GM04503 (cell line): ENCODE data around the gene CLEC16A.

Experiments used
- DNase-seq: peaks from one replicate; pipeline ENCODE4 v3.0.0-alpha.2; 2012; ENCODE audit warnings: low read depth

Gene CLEC16A

GRCh38 chr16:10992112-10992511 lies 47.7 kb downstream of the CLEC16A start:
- DNase-seq: no peak

DNA sequence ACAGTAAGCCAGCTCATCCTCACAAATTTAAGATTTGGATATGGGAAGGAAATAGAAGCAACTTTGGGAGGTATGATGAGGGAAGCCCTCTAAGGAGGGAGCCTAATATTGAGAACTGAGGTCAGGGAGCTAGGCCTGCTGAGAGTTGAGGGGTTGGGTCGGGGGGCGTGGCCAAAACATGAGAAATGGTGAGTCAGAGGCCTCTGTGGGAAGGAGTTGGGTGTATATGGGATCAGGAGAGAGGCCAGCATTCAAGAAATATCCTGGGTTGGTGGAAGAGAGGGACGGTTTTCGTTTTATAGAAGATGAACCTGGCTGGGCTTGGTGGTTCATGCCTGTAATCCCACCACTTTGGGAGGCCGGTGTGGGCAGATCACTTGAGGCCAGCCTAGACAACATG lies 48.4 kb downstream of the CLEC16A start:
- DNase-seq: no peak

GRCh38 chr16:10993649-10994048 lies 49.3 kb downstream of the CLEC16A start:
- no peak for DNase-seq

GRCh38 chr16:10994571-10994970 lies 50.2 kb downstream of the CLEC16A start:
- no peak for DNase-seq

DNA sequence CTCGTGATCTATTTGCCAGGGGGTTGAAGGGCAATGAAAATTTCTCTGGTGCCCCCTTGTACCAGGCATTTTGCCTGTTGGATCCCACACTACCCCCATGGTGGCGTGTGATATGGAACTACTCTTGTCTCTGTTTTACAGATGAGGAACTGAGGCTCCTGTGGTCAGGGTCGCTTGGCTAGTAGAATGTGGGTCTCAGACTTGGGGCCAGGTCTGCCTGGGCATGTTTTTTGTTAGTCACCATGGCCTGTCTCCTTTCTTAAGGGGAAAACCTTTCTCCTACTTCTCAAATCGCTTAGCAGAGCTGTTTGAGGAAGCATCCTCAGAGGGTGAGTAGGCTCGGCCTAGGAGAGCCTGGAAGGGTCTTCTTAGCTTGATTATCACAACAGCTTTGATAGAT lies 51.2 kb downstream of the CLEC16A start:
- DNase-seq: no peak

DNA sequence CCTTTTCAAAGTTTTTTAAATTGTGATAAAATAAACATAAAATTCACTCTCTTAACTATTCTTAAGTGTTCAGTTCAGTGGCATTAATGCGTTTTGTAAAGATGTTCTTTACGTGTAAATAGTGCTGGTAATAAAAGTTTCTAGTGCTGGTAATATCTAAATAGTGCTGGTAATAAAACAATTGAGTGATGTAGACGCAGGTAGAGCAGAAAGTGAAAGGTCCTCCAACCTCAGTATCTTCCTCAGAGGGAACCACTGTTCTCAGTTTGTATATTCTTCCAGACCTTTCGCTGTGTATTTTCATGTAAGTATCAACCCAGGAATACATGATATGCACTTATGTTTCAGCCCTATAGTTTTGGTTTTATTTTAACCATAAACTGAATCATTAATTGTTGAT lies 53.1 kb downstream of the CLEC16A start:
- no peak for DNase-seq

GRCh38 chr16:10999300-10999699 lies 54.9 kb downstream of the CLEC16A start:
- no peak for DNase-seq

- DNase-seq: no peak
Observed at GRCh38 chr16:11001611-11002010, 57.2 kb downstream of the CLEC16A start.

DNA sequence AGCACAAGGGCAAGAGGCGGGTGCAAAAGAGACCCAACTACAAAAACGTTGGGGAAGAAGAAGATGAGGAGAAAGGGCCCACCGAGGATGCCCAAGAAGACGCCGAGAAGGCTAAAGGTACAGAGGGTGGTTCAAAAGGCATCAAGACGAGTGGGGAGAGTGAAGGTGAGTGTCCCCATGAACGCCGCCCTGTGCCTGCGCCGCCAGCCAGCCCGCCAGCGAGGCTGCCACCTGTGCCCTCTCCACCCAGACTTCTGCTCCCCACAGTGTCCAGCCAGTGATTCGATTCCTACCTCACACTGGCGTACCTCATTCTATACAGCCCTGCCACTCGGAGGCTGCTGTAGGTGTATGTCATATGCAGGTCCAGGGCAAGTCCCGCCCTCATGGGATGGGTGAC lies 58.8 kb downstream of the CLEC16A start:
- no peak for DNase-seq

DNA sequence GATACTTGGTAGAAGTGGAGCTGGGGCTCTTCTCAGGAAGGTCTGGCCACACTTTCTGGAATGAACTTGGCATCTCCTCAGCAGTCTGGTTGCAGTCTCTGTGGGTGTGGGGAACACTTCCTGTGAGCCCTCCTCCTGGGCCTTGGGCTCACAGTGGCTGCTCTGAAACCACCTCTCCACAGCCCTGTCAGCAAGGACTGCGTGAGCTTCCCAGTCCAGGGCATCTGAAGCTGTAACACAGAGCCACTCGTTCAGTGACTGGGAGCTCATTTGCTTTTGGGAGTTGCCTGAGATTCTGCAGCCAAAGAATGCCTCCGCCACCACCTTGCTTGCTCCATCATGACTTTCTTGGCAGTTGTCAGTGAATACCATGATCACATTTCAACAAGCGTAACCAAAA lies 60.0 kb downstream of the CLEC16A start:
- no peak for DNase-seq

DNA sequence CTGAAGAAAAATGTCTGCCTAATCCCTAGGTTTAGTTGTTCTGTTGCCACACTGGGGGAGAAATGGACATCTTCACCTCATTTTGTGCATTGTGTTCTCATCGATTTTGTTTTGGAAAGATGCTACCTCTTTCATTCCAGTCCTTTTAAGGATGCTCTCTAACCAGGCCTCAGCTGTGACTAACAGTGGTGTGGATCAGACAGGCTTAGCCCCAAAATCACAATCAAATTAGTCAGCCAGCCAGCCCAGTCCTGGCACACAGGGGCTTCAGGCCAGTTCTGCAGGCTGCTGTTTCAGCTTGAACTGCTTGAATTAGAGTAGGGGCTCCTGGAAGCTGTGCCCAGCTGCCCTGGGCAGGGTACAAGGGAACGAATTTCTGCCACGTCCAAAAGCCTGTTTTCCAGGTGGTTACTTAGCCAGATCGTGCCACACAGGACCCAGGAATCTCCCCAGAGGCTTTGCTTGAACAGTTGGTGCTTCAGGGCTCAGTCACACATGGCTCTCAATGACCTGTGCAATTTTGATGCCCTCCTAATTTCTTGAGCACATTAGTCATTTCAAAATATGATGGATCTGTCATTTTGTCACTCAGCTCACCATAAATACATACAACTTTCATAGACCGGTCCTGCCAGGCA lies 60.7 kb downstream of the CLEC16A start:
- DNase-seq: no peak

- no peak for DNase-seq
Observed at GRCh38 chr16:11005611-11005975, 61.2 kb downstream of the CLEC16A start.

DNA sequence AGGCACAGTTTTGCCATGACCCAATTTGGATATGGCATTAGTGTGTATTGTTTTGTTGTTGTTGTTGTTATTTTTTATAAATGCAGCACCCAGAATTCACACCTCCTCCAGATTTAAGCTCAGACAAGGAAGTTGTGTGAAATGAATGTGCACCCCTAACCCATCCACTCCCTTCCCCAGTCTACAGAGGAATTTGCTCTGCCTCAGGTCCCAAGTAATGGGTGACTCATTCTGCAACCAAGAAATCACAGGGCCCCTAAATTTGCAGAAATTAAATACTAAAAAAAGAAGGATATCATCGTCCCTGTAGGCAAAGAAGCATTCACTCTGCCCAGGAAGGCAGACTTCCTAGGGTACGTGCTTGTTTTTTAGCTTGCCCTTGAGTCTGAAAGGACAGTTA lies 62.3 kb downstream of the CLEC16A start:
- no peak for DNase-seq

DNA sequence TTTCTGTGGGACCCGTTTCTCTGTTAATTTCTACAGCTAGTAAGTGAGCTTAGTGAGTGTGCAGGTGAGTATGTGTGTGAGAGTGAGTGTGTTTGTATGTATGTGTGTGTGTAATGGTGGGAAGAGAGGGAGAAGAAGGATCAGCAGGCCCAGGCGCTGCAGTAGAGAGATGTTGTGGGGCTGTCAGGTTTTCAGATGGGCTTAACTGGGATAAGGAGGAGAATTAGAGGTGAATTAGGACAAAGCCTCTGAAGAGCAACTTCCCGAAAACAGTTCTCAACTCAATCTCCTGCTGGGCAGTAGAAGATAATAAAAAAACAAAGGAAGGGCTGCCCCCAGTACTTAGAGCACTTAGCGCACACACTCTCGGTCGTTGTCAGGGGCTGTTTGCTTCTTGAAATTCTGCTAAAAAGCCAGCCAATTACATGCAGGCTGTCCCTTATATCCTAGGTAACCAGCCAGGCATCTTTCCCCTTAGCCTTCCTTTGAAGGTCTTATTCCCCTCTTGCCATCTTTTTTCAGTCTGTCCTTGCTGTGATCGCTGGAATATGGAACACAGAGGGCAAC lies 63.4 kb downstream of the CLEC16A start:
- no peak for DNase-seq

- no peak for DNase-seq
Observed at GRCh38 chr16:11009027-11009755, 64.8 kb downstream of the CLEC16A start.

- no peak for DNase-seq
Observed at GRCh38 chr16:11010575-11011221, 66.3 kb downstream of the CLEC16A start.

- no peak for DNase-seq
Observed at GRCh38 chr16:11011326-11011725, 67.0 kb downstream of the CLEC16A start.

DNA sequence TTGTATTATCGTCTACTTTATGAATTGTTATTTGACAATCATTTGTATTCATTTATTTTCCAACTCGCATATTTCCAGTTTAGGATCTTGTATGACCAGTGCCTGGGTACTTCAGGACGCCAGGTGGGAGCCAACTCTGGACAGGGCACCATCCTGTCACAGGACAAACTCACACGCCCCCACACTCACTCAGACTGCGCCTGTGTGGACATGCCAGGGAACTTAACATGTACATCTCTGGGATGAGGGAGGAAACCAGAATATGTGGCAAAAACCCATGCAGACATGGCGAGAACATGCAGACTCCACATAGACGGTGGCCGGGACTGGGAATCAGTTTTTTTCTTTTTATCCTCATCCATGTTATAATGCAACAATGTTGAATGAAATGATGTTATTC lies 68.5 kb downstream of the CLEC16A start:
- DNase-seq: no peak

GRCh38 chr16:11014136-11014535 lies 69.8 kb downstream of the CLEC16A start:
- no peak for DNase-seq

DNA sequence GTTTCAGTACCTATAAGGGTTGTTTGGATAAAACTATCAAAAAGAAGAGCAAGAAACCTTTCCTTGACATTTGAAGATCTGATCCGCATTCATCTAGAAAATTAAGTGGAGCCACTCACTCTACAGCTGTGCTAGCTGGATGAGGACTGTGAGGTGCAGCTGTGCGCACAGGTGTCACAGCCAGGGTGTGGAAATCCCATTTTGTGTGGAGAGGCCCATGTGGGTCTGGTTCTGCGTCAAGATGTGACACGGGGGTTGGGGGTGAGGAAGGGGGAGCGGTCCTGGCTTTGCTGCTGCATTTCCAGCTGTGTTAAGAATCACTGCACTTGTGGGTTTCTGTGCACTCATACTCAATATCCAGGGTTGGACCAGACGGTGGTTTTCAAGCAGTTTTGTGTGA lies 70.7 kb downstream of the CLEC16A start:
- DNase-seq: no peak

DNA sequence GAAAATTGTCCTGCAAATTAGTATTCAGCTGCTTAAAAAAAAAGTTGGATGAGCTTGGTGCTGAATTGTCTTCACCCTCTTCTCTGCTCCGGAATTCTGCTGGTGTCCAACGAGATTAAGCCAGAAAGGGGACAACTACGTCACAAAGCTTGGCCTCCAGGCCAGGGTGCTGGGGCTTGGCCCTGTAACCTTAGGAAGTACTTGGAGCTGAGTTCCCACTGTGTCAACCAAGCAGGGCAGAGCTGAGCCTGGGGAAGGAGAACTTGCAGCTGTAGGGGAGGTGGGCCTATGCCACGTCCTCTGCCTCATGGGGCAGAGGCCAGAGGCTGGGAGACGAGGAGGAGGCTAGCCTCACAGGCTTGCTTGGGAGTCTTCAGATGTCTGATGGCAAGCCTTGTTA lies 71.2 kb downstream of the CLEC16A start:
- DNase-seq: no peak

GRCh38 chr16:11016524-11016988 lies 72.2 kb downstream of the CLEC16A start:
- no peak for DNase-seq

DNA sequence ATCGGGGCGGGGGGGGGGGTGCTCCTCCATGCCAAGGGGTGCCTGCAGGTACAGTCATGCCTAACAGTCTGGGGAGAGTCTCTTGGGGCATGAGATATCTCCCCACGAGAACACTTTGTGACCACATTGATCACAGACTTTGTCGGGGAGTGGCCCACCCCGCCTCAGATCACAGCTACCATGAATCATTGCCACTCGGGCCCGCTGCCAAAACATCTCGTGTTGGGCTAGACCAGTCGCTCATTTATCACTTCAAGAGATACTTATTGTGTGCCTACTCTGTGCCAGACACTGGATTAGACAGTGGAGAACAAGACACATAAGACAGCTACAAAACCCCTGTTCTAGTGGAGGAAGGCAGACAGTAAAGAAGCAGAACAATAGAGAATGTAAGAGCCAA lies 72.6 kb downstream of the CLEC16A start:
- no peak for DNase-seq
